ENCODE results near the gene COL15A1.

GRCh38 chr9:98964201-98964600 lies 20.5 kb downstream of the COL15A1 start:
- TF ChIP-seq HMGXB4 (CRISPR knock-in tag; IDR thresholded peaks at IDR 0.05) (no peak), CTCF (IDR thresholded peaks at IDR 0.05) (no peak), USF2 (CRISPR knock-in tag; IDR thresholded peaks at IDR 0.05) (no peak), TP53 (CRISPR knock-in tag; IDR thresholded peaks at IDR 0.05) (no peak)

Measured in WTC11 (cell line).